DND-41 (cell line): ENCODE measurements around the gene OR2A14.

Source experiments
- EZH2 ChIP-seq: IDR thresholded peaks from 3 replicates; pipeline ENCODE4 v1.6.1; 2012; ENCODE audit warnings: borderline replicate concordance, low read depth, mild to moderate bottlenecking, moderate library complexity, low read length, inconsistent platforms; ENCODE audit not compliant: severe bottlenecking
- TF ChIP-seq, protein P1 (sequence below): IDR thresholded peaks from 2 replicates; pipeline ENCODE4 v1.5.1; 2012; ENCODE audit warnings: borderline replicate concordance, low read length, moderate library complexity, mild to moderate bottlenecking; ENCODE audit not compliant: poor library complexity, severe bottlenecking; ENCODE audit errors: extremely low read depth

DNA sequence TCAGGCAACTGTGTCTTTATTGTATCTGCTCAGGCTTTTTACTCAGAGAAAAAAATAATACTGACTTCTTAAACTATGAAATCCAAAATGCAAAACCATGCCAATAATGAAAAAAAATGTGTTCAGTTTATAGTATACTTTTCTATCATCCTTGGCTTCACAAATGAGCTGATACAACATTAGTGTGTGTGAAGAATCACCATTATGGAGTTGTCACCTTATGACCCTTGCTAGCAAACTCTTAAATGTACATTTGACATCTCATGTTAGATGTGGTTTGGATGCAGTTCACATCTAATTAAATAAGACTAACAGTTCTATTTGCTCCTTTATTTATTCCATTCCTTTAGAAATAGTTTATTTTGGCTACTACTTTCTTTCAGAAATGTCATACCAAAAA, 17.8 kb upstream of the OR2A14 start:
- TF ChIP-seq, protein P1, sequence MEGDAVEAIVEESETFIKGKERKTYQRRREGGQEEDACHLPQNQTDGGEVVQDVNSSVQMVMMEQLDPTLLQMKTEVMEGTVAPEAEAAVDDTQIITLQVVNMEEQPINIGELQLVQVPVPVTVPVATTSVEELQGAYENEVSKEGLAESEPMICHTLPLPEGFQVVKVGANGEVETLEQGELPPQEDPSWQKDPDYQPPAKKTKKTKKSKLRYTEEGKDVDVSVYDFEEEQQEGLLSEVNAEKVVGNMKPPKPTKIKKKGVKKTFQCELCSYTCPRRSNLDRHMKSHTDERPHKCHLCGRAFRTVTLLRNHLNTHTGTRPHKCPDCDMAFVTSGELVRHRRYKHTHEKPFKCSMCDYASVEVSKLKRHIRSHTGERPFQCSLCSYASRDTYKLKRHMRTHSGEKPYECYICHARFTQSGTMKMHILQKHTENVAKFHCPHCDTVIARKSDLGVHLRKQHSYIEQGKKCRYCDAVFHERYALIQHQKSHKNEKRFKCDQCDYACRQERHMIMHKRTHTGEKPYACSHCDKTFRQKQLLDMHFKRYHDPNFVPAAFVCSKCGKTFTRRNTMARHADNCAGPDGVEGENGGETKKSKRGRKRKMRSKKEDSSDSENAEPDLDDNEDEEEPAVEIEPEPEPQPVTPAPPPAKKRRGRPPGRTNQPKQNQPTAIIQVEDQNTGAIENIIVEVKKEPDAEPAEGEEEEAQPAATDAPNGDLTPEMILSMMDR = no peak
- no peak for TF ChIP-seq EZH2
